Smooth muscle cell (in vitro differentiated cells): ENCODE data around the gene INSRR. TPM values are rescaled to one million over a fixed set of nuclear protein-coding genes. Genes with fewer than 3 reads are reported as not detected.

Experiments used
- DNase-seq: peaks from one replicate; lab custom pipeline; 2025; ENCODE audit not compliant: unreplicated experiment; lab: John Stamatoyannopoulos, UW
- H2AFZ ChIP-seq: fragments of 200-600 bp; sonication (generic); 2 replicates; pipeline ENCODE4 v1.6.0; 2016; ENCODE audit warnings: antibody characterized with exemption, low read depth, mild to moderate bottlenecking
- H3F3A ChIP-seq: fragments of 200-600 bp; sonication (generic); 2 replicates; pipeline ENCODE4 v1.6.0; 2017; ENCODE audit warnings: antibody characterized with exemption, low read depth
- H3K27ac ChIP-seq: fragments of 200-600 bp; sonication (generic); 2 replicates; pipeline ENCODE4 v1.5.1; 2016; ENCODE audit warnings: low read depth, mild to moderate bottlenecking
- H3K27me3 ChIP-seq: fragments of 200-600 bp; sonication (generic); 2 replicates; pipeline ENCODE4 v1.6.1; 2016; ENCODE audit warnings: low read depth, mild to moderate bottlenecking
- H3K36me3 ChIP-seq: fragments of 200-600 bp; sonication (generic); 2 replicates; pipeline ENCODE4 v1.5.1; 2016; ENCODE audit warnings: low read depth
- H3K4me1 ChIP-seq: fragments of 200-600 bp; sonication (generic); 2 replicates; pipeline ENCODE4 v1.5.1; 2016; ENCODE audit warnings: low read depth
- H3K4me2 ChIP-seq: fragments of 200-600 bp; sonication (generic); 2 replicates; pipeline ENCODE4 v1.6.0; 2016; ENCODE audit warnings: mild to moderate bottlenecking
- H3K4me3 ChIP-seq: fragments of 200-600 bp; sonication (generic); 2 replicates; pipeline ENCODE4 v1.5.1; 2016; ENCODE audit warnings: mild to moderate bottlenecking
- H3K79me2 ChIP-seq: fragments of 200-600 bp; sonication (generic); 2 replicates; pipeline ENCODE4 v1.6.0; 2016; ENCODE audit warnings: low read depth, mild to moderate bottlenecking
- H3K9ac ChIP-seq: fragments of 200-600 bp; sonication (generic); 2 replicates; pipeline ENCODE4 v1.6.0; 2016; ENCODE audit warnings: low read depth
- H3K9me3 ChIP-seq: fragments of 200-600 bp; sonication (generic); replicated peaks from 2 replicates; pipeline ENCODE4 v1.5.1; 2016; ENCODE audit warnings: low read depth
- H4K20me1 ChIP-seq: fragments of 200-600 bp; sonication (generic); 2 replicates; pipeline ENCODE4 v1.6.0; 2016; ENCODE audit warnings: low read depth
- CTCF ChIP-seq: fragments of 200-600 bp; sonication (generic); IDR thresholded peaks from 2 replicates; pipeline ENCODE4 v1.5.1; 2017; ENCODE audit warnings: borderline replicate concordance, mild to moderate bottlenecking, antibody characterized with exemption; ENCODE audit not compliant: insufficient read depth, poor library complexity, severe bottlenecking
- WGBS: methylation state at CpG from one replicate; pipeline ENCODE4 v1.1.7; 2016; ENCODE audit warnings: low lambda C conversion rate; 5-methylcytosine and 5-hydroxymethylcytosine counted together
- polyA plus RNA-seq: library from polyadenylated mRNA; unstranded; fragments of >200 nt; fragmentation: Nextera tagmentation; extraction: Ambion mirVana; gene quantifications from 2 replicates; pipeline ENCODE4 v1.2.1, GENCODE V29; 2016
- total RNA-seq: library from RNA; depleted of rRNA; stranded (reverse); fragments of >200 nt; gene quantifications from 2 replicates; pipeline ENCODE4 v1.2.3, GENCODE V29; 2014

The INSRR gene
- total and polyA plus RNA-seq, 2 experiments from 2014 or later, result 0.36 to 0.45 TPM

- no peak for TF ChIP-seq CTCF
- Histone ChIP-seq H3K27ac (no peak overlapping the region), H3K36me3 (no peaks in the 10 kb centered on the region), H3K79me2 (no peaks in the 10 kb centered on the region), H3K9me3 (no peaks in the 10 kb centered on the region), H3F3A (peaks cover 4% of the 10 kb centered on the region), H3K4me2 (no peak overlapping the region), H3K4me1 (peaks cover 24% of the 10 kb centered on the region), H2AFZ (no peak overlapping the region), H3K4me3 (no peak overlapping the region), H3K27me3 (peaks cover 5% of the 10 kb centered on the region), H3K9ac (no peak overlapping the region), H4K20me1 (no peaks in the 10 kb centered on the region)
- 83% methylated on average over 3 of the region's 3 CpGs for WGBS
- no peak for DNase-seq
These were observed 2.6 kb downstream of the INSRR start for GRCh38 chr1:156856282-156856785.

DNA sequence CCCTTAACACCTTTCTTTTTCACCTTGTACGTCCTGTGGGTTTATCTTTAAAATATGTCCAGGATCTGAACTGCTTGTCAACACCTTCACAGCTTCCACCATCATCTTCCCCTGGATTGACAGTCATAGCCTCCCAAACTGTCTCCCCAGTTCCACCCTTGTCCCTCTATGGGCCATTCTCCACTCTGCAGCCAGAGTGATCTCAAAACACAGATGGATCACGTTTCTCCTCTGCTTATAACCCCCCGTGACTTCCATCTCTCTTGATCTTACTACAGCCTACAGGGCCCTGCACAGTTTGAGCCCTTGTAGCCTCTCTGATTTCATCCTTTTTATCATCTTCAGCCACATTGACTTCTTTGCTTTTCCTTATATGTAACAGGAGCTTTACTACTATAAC, 4.3 kb downstream of the INSRR start:
- WGBS, result 61% methylated on average over 3 of the region's 3 CpGs
- Histone ChIP-seq H3K27ac (no peak overlapping the region), H2AFZ (no peak overlapping the region), H3K9me3 (no peaks in the 10 kb centered on the region), H3K79me2 (no peaks in the 10 kb centered on the region), H3K4me2 (no peak overlapping the region), H3K36me3 (no peaks in the 10 kb centered on the region), H3K27me3 (no peaks in the 10 kb centered on the region), H3K4me1 (peaks cover 10% of the 10 kb centered on the region), H4K20me1 (no peaks in the 10 kb centered on the region), H3F3A (no peaks in the 10 kb centered on the region), H3K4me3 (no peak overlapping the region), H3K9ac (no peak overlapping the region)
- no peak for DNase-seq
- no peak for TF ChIP-seq CTCF

GRCh38 chr1:156853761-156854160, 5.2 kb downstream of the INSRR start:
- Histone ChIP-seq H3F3A (no peaks in the 10 kb centered on the region), H3K36me3 (no peaks in the 10 kb centered on the region), H3K9me3 (no peaks in the 10 kb centered on the region), H3K4me2 (no peak overlapping the region), H3K9ac (no peak overlapping the region), H2AFZ (no peak overlapping the region), H3K4me1 (peaks cover 8% of the 10 kb centered on the region), H4K20me1 (no peaks in the 10 kb centered on the region), H3K4me3 (no peak overlapping the region), H3K27me3 (peaks cover 8% of the 10 kb centered on the region), H3K79me2 (no peaks in the 10 kb centered on the region), H3K27ac (no peak overlapping the region)
- DNase-seq, result no peak
- WGBS, result 94% methylated on average over 19 of the region's 19 CpGs
- TF ChIP-seq CTCF, result no peak

DNA sequence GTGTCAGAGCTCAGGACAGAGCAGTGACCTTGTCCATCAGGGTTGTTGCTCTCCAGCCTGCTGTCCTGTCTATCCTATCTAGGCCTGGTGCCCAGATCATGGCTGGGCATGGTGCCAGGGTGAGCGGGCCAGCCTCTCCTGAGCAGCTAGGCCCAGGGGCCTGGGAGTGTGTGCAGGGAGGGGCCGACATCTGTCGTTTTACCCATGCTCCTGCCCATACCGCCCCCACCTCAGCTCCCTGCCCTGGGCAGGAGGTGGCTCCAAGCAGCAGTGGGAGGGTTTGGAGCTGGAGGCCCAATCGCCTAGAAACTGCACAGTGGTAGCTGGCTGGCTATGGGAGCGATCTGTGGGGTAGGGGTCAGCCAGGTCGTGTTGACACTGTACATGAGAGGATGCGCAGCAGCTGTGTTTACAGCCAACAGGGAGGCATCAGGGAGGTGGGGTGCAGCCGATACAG, 6.5 kb downstream of the INSRR start:
- H3F3A ChIP-seq, result no peaks in the 10 kb centered on the region
- DNase-seq, result no peak
- 73% methylated on average over 9 of the region's 9 CpGs for WGBS
- no peak overlapping the region for H2AFZ ChIP-seq
- H3K9me3 ChIP-seq, result no peaks in the 10 kb centered on the region
- peaks cover 21% of the 10 kb centered on the region for H3K27me3 ChIP-seq
- no peak overlapping the region for H3K9ac ChIP-seq
- no peak for TF ChIP-seq CTCF
- H3K4me3 ChIP-seq, result no peak overlapping the region
- no peak overlapping the region for H3K27ac ChIP-seq
- no peaks in the 10 kb centered on the region for H4K20me1 ChIP-seq
- H3K4me2 ChIP-seq, result no peak overlapping the region
- no peaks in the 10 kb centered on the region for H3K79me2 ChIP-seq
- peaks cover 10% of the 10 kb centered on the region for H3K4me1 ChIP-seq
- H3K36me3 ChIP-seq, result no peaks in the 10 kb centered on the region
